CD4-positive, alpha-beta T cell treated with Interleukin-21 for 1 hour (primary cell): ENCODE measurements around the gene PTPRT.

ENCODE experiments used
- DNase-seq: peaks from one replicate; pipeline ENCODE4 v3.0.0-alpha.2; 2020

Gene PTPRT

GRCh38 chr20:43096126-43096930 lies 93.4 kb downstream of the PTPRT start:
- no peak for DNase-seq

DNA sequence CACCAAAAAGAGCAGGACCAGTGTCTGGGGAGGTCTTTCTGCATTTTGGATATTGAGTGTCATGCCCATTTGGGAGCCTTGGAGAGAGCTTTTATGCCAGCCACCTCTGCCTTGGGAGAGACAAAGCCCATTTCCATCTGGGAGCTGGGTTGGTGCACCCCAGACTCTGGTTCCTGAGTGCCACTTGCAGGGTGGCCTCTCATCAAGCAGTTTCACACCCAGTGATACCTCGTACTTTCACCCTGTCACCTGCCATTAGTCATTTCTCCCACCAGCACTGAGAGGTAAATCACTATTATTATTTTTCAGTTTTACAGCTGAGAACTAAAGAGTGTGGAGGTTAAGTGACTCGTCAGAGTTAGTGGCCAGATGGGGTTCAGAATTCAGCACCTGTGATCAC lies 94.7 kb downstream of the PTPRT start:
- DNase-seq, result no peak

GRCh38 chr20:43092386-43093088 lies 97.2 kb downstream of the PTPRT start:
- DNase-seq, result no peak

DNA sequence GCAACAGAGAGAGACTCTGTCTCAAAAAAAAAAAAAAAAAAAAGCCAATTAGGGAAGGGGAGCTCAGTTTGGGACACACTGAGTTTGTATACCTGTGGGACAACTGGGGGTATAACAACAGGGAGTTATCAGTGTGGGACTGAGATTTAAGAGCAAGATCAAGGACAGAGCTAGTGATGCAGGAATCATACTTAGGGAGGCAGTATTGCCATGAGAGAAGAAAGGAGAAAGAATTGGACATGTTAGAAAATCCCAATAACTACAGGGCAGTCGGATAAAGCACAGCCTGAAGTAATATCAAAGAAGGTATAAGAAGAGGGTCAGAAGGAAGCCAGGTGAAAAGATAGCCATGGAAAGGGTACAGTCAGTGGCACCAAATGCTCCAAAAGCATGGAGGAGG lies 121.2 kb downstream of the PTPRT start:
- DNase-seq, result no peak

DNA sequence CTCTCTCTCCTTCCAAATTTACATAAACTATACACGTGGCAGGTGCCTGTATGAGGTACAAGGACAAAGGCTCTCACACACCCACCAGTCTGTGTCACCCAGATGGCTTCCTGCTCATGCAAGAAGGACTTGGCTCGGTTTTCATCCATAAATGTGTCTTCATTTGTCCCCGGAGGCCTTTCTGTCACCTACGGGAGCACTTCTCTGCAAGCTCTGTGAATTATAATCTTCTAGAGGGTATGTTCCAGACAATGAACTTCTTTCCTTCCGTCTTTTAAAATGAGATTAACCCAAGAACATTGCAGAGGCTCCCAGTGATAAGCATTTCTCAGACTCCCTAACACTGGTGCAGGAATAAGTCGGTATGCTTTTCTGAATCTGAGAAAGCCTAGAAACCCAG lies 123.6 kb downstream of the PTPRT start:
- no peak for DNase-seq

GRCh38 chr20:43065299-43065698 lies 124.4 kb downstream of the PTPRT start:
- DNase-seq, result no peak

DNA sequence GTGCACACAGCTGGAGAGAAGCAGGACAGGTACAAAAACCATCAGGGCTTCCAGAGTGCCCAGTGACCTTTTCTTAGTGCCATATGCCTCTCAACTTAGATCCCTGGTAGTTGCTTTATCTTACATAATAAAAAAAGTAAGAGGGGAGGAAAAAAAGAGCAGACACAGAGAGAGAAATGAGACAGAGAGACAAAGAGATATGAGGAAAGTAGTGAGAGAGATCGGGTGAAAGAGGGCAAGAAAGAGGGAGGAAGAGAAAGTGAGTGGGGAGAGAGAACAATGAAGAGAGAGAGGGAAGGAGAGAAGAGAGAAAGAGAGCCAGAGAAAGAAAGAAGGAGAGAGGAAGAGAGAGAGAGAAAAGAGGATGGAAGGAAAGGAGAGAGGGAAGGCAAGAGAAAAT lies 131.6 kb downstream of the PTPRT start:
- no peak for DNase-seq

DNA sequence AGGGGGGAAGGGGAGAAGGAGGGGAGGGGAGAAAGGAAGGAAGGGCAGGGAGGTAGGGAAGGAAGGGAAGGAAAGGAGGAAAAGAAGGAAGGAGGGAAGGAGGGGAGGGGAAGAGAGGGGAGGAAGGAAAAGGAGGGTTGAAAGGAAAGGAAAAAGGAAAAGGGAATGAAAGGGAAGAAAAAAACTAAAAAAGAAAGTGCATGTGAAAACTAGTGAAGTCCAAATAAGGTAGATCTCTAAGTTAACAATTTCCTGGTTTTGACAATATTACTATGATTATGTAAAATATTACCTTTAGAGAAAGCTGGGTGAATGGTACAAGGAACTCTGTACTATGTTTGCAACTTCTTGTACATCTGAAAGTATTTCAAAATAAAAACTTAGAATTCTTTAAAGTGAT lies 132.4 kb downstream of the PTPRT start:
- DNase-seq, result no peak

- no peak for DNase-seq
Observed at GRCh38 chr20:43055181-43055884, 134.4 kb downstream of the PTPRT start.

DNA sequence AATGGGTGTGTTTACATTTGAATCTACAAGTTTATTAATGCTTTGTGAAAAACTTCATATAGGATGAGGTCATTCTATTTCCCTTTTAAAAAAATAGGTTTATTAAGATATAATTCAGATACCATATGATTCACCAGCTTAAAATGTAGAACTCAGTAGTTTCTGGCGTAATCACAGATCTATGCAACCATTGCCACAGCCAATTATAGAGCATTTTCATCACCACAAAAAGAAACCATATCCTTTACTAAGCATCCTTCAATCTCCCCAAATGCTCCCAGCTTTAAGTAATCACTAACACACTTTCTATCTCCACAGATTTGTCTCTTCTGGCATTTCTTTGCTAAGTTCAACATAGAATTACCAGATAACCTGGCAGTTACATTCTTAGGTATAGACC lies 137.2 kb downstream of the PTPRT start:
- DNase-seq, result no peak

- no peak for DNase-seq
Observed at GRCh38 chr20:43046966-43047365, 142.7 kb downstream of the PTPRT start.

DNA sequence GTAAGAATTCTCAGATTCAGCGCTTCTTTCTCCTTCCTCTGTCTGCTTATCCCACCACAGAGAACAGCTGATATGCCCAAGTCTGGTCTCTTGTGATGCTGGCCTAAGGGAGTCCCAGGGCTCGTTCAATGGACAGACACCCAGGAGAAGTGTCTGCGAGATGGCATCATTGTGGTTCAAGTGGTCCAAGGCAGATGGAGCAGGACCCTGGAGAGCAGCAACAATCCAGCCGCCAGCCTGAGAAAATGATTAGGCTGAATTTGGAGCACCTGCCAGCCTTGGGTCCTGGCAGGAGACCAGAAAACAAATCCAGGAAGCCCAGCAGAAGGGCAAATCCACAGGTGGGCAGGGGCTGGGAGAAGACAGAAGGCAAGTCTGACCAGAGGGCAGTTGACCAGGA lies 145.8 kb downstream of the PTPRT start:
- DNase-seq, result no peak

GRCh38 chr20:43040427-43040826 lies 149.3 kb downstream of the PTPRT start:
- no peak for DNase-seq

GRCh38 chr20:43037605-43038309 lies 151.9 kb downstream of the PTPRT start:
- no peak for DNase-seq

GRCh38 chr20:43034981-43035724 lies 154.6 kb downstream of the PTPRT start:
- DNase-seq, result no peak

GRCh38 chr20:43032459-43032858 lies 157.2 kb downstream of the PTPRT start:
- no peak for DNase-seq

GRCh38 chr20:43029176-43029575 lies 160.5 kb downstream of the PTPRT start:
- no peak for DNase-seq

DNA sequence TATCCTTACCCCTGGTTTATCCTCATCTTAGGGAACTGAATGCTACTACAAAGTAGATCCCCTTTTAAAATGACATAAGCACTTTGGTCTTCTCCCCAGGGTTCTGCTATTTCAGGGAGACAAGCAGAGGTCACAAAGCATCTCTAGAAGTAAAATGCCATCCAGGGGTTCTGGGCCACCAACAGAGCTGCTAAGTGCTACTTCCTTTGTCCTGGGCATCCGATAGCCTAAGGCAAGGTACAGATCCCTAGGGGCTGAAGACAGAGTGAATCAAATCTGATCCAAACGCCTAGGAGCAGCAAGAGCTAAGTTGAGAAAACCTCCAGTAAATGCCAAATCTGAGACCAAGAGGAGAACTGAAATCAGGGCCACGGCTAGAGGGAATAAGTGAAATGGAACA lies 161.2 kb downstream of the PTPRT start:
- DNase-seq, result no peak

GRCh38 chr20:43023836-43024235 lies 165.9 kb downstream of the PTPRT start:
- no peak for DNase-seq

- no peak for DNase-seq
Observed at GRCh38 chr20:43022568-43022967, 167.1 kb downstream of the PTPRT start.

DNA sequence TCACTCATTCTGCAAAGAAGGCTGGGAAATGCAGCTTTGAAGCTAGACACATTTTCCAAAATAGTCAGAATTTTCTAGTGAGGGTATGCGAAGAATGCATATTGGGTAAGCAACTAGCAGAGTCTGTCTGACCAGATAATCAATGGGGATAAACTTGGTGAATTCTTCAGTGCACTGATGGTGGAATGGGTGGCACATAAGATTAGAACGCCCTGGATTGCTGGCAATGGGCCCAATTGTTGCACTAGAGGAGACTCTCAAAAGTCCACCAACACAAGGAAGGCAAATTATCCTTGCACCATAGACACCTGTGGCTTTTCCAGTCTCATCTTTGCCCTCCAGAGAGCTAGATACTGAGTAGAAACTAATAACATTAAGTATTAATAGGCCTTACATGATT lies 167.6 kb downstream of the PTPRT start:
- no peak for DNase-seq

- DNase-seq, result no peak
Observed at GRCh38 chr20:43017241-43018030, 172.3 kb downstream of the PTPRT start.
